Stimulated activated CD4-positive, alpha-beta T cell treated with anti-CD3 and anti-CD28 coated beads, TNF-alpha, amount 100 ng/mL, for 1 hour (primary cell): ENCODE results near the gene PPP1R7.

Experiments used
- DNase-seq, 3 donors: peaks; one replicate each; pipeline ENCODE4 v3.0.0-alpha.2; 2020; ENCODE audit warnings: low read depth in 3 of 3, low spot score in 1 of 3

Gene PPP1R7

DNA sequence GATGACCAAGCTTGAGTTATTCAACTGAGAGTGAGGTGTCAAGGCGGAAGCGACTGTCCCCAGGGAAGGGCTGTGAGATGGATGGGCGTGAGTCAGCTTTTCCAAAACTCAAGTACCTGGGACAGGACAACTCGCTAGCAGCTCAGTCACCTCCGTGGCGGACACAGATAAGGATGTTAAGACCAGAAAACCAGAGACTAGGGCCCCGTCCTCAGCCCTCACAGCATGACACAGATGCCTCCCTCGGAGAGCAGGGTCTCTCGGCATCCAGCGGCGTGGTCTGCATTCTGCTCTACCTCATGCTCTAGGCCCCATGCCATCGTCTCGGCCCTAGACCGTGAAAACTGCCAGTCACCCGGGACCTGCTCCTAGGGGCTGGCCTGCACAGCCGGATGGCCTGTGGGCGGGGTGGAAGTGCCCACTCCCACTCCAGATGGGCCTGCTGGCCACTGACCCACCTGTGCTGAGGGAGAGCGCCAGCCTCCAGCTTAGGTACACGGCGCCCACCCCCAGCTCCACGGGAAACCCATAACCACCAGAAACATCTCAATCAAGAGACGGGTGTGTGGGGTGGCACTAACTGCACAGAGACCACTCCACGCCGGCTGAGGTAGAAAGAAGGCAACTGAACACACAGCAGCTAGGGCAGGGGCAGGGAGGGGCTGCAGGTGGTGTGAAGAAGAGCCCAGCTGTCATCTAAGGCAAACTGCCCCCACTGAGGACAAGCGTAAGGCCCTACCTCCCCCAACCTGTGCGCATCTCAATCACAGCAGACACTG lies 78.0 kb downstream of the PPP1R7 start:
- DNase-seq: no peak

DNA sequence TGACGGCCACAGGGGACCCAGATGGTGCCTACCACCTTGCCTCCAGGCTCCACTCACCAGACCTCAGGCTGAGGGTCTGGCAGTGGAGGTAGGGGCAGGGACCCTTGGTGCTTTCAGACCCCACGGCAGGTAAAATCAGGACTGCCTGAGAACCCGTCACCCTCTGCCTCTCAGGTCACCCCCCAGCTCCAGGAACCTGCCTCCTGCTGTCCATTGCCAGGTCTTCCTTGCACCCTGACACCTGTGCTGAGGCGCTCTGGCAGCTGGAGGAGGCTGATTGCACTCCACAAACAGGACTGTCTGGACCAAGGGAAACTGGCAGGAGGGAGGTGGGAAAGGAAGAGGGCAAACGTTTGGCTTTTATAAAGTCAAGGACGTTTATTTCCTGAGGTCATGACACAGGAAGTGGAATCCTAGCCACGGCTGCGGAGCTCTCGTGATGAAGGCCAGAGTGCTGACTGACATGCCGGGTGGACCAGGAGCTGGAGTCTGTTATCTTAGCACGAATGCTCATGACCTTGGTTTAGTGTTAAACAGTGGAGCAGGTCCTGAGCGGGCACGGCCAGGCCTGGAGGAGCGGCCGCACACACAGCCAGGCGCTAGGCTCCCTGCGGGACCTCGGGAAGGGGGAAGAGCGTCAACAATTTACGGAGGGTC lies 78.7 kb downstream of the PPP1R7 start:
- DNase-seq: no peak

DNA sequence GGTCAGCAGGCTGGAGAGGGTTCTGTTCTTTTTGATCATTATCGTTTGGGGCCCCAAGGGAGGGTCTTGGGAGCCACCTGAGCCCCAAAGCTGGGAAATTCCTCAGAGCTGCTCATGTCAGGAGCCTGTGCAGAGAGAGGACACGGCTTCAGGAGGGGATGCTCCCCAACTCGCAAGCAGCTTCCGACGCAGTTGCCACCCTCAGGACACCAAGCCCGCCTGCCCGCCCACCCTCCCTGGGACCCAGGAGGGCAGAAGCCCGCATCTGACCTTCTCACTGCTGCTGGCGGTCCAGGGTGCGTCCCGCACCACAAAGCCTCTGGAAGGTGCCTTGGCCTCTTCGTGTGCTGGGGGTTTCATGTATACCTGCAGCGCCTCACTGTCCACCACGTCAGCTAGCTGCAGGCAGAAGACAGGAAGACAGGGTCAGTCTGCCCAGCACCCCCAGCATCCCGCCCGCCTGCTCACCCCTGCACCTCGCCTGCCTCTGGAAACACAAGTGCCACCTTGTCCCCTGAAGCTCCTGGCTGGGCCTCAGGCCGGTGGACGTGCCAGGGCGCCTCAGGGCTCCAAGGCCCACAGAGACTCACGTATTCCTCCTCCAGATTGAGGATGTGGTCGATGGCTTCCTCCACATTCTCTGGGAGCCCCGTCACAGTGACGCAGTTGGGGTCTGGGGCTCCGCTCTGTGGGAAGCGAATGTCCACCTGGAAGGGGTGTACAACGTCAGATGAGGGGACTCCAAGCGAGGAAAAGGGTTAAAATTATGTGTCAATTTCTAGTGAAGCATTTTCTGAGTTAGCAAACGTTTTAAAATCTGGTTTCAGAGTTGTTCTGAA lies 79.5 kb downstream of the PPP1R7 start:
- DNase-seq: no peak

DNA sequence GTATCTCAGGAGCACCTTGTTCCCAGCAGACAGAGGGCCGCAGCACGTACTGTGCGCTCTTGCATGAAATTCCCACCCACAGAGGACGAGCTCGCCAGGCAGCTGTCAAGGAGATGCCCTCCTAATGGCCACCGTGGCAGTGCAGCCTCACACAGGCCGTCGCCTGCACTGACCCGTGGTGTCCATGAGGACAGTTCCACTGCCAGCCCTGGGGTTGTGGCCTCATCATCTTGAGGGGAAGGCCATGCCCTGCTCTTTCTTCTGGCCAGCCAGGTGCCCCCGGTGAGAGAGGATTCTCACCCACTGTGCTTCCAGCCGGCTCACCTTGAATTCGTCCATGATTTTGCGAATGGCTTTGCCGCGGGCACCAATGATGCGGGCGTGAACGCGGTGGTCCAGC lies 80.2 kb downstream of the PPP1R7 start:
- no peak for DNase-seq

DNA sequence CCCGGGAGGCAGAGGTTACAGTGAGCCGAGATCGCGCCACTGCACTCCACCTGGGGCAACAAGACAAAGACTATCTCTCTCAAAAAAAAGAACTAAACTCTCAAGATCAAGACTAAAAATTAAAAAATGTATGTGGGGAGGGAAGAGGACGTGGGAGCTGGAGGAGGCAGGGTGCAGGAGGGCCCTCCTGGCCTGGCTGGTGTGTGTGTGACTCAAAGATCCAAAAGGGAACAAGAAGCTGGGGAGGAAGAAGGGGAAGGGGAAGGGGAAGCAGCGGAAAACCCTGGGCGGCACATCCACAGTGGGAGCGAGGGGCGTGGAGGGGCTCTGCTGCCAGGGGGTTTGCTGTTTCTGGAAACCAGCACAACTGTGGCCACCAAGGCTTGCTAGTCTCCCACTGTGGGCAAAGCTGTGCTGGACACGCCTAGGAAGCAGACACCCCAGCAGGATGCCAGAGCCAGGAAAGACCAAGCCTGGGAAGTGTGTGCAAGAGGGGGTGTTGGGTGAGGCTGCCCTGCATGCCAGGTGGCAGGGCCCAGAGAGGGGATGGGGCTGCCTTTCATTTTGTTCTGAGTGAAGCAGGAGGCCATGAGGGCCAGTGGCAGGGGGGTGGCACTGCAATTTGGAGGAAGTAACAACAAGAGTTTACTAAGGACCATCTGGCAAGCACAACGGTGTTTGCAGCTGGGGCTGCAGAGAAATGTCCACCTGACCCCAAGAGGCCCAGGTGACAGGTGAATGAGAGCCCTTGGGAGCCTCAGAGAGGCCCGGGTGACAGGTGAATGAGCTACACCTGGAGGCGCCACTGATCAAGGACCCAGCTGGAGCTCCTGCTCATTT lies 82.7 kb downstream of the PPP1R7 start:
- no peak for DNase-seq
